Gastroesophageal sphincter (tissue), 4 donors: ENCODE results near the gene BPHL. TPM values are rescaled to one million over a fixed set of nuclear protein-coding genes. Genes with fewer than 3 reads are reported as not detected.
A peak's percentile ranks its signal among the peaks of the same experiment; 100 is the strongest.

Experiments
- ATAC-seq: fragments of 150-250 bp; one replicate; pipeline ENCODE4 v1.9.1; 2016; ENCODE audit warnings: mild to moderate bottlenecking, moderate library complexity
- H3K27ac ChIP-seq, 4 donors: fragments of 200-600 bp; sonication (generic) in 3 of 4; 1 replicate in 3 of 4; 2 replicates in 1 of 4; pipeline ENCODE4 v1.5.1; 2016 to 2019
- H3K27me3 ChIP-seq: fragments of 200-600 bp; sonication (generic); one replicate; pipeline ENCODE4 v1.5.1; 2019
- H3K36me3 ChIP-seq, 2 donors: fragments of 200-600 bp; sonication (generic); one replicate each; pipeline ENCODE4 v1.5.1; 2019; ENCODE audit warnings: control low read depth in 1 of 2
- H3K4me1 ChIP-seq, 3 donors: fragments of 200-600 bp; sonication (generic); 1 replicate in 2 of 3; 2 replicates in 1 of 3; pipeline ENCODE4 v1.5.1; 2016 to 2019; ENCODE audit warnings: control low read depth in 2 of 3
- H3K4me3 ChIP-seq, 2 donors: fragments of 200-600 bp; sonication (generic); one replicate each; pipeline ENCODE4 v1.5.1; 2019; ENCODE audit warnings: mild to moderate bottlenecking in 1 of 2, moderate library complexity in 1 of 2
- H3K9me3 ChIP-seq, 3 donors: fragments of 200-600 bp; sonication (generic); one replicate each; pipeline ENCODE4 v1.5.1; 2017 to 2019; ENCODE audit warnings: control low read depth in 2 of 3
- CTCF ChIP-seq, 4 experiments: fragments of 200-600 bp in 2 of 4; fragments of 450-650 bp in 2 of 4; sonication (generic) in 1 of 4; IDR thresholded peaks; one replicate each; pipeline ENCODE4 v1.5.1; 2017 to 2019; ENCODE audit warnings: antibody characterized with exemption in 4 of 4, mild to moderate bottlenecking in 2 of 4, moderate library complexity in 2 of 4
- EP300 ChIP-seq: sonication (generic); formaldehyde crosslinking; IDR thresholded peaks from one replicate; pipeline ENCODE4 v1.6.1; 2017; ENCODE audit warnings: antibody characterized with exemption, mild to moderate bottlenecking
- POLR2A ChIP-seq, 2 donors: fragments of 450-650 bp; IDR thresholded peaks; one replicate each; pipeline ENCODE4 v1.6.1; 2017; ENCODE audit warnings: antibody characterized with exemption in 2 of 2, mild to moderate bottlenecking in 2 of 2, moderate library complexity in 1 of 2
- POLR2AphosphoS5 ChIP-seq: sonication (generic); formaldehyde crosslinking; IDR thresholded peaks from one replicate; pipeline ENCODE4 v1.6.1; 2017; ENCODE audit warnings: antibody characterized with exemption
- WGBS, 2 donors: methylation state at CpG; one replicate each; pipeline ENCODE4 v1.1.5; 2018; ENCODE audit warnings: low coverage in 1 of 2; 5-methylcytosine and 5-hydroxymethylcytosine counted together
- total RNA-seq, 4 donors: library from RNA; depleted of rRNA; stranded (reverse); fragments of >200 nt; gene quantifications; one replicate each; pipeline ENCODE4 v1.1.0, GENCODE V29; 2016

The BPHL gene
- 10 to 100 TPM in 1 of 4 donors, 1 to 10 TPM in 3; 4.8 to 16.6 (median 6.5) TPM for total RNA-seq

- Histone ChIP-seq H3K4me1 (peaks cover 0 to 23% (median 3%) of the 10 kb centered on the region in 3 donors), H3K9me3 (no peaks in the 10 kb centered on the region), H3K27me3 (no peaks in the 10 kb centered on the region), H3K4me3 (peak within 1 kb of the TSS; percentile 83 to 91), H3K36me3 (peaks cover 0 to 20% of the 10 kb centered on the region in 2 donors), H3K27ac (peak within 1 kb of the TSS; percentile 60 to 92 (median 90))
- WGBS, 2 donors: 0% methylated on average over 3 to 13 of the region's 89 CpGs
- TF ChIP-seq POLR2A (IDR thresholded peaks at IDR 0.05): peak; percentile 47 to 56
- peak; percentile 80 for TF ChIP-seq POLR2AphosphoS5
- TF ChIP-seq EP300: no peak
- peak in 1 of 4 experiments; percentile 35 for TF ChIP-seq CTCF (IDR thresholded peaks at IDR 0.05)
- peak; percentile 97 for ATAC-seq
These were observed at the start of gene BPHL for GRCh38 chr6:3118353-3119039. TSS of gene BPHL (plus strand) at chr6:3118711. CDS start at chr6:3118741, 30 bp downstream.

GRCh38 chr6:3071568-3071967 lies 46.9 kb upstream of the BPHL start:
- peaks cover 7 to 78% (median 21%) of the 10 kb centered on the region in 3 donors for H3K4me1 ChIP-seq
- no peaks in the 10 kb centered on the region for H3K27me3 ChIP-seq
- H3K27ac ChIP-seq: no peak overlapping the region
- H3K9me3 ChIP-seq: no peaks in the 10 kb centered on the region
- ATAC-seq: no peak
- WGBS, 2 donors: 77 to 87% methylated on average over 2 of the region's 2 CpGs
- TF ChIP-seq POLR2AphosphoS5 (no peak), EP300 (no peak), POLR2A (IDR thresholded peaks at IDR 0.05) (no peak), CTCF (IDR thresholded peaks at IDR 0.05) (no peak)
- H3K36me3 ChIP-seq: peaks cover 0 to 5% of the 10 kb centered on the region in 2 donors
- H3K4me3 ChIP-seq: no peak overlapping the region

- Histone ChIP-seq H3K27ac (no peak overlapping the region), H3K27me3 (no peaks in the 10 kb centered on the region), H3K36me3 (peaks cover 0 to 18% of the 10 kb centered on the region in 2 donors), H3K4me3 (no peak overlapping the region), H3K9me3 (no peaks in the 10 kb centered on the region), H3K4me1 (peaks cover 7 to 66% (median 15%) of the 10 kb centered on the region in 3 donors)
- ATAC-seq: no peak
- WGBS, 2 donors: 67 to 75% methylated on average over 7 of the region's 7 CpGs
- TF ChIP-seq POLR2A (IDR thresholded peaks at IDR 0.05) (no peak), EP300 (no peak), CTCF (IDR thresholded peaks at IDR 0.05) (no peak), POLR2AphosphoS5 (no peak)
These were observed 45.7 kb upstream of the BPHL start for GRCh38 chr6:3072798-3073197.

GRCh38 chr6:3073382-3073781 lies 45.1 kb upstream of the BPHL start:
- H3K4me1 ChIP-seq: peaks cover 7 to 63% (median 14%) of the 10 kb centered on the region in 3 donors
- peaks cover 3 to 24% of the 10 kb centered on the region in 2 donors for H3K36me3 ChIP-seq
- ATAC-seq: no peak
- H3K4me3 ChIP-seq: no peak overlapping the region
- no peaks in the 10 kb centered on the region for H3K27me3 ChIP-seq
- H3K27ac ChIP-seq: no peak overlapping the region
- H3K9me3 ChIP-seq: no peaks in the 10 kb centered on the region
- TF ChIP-seq EP300 (no peak), CTCF (IDR thresholded peaks at IDR 0.05) (no peak), POLR2A (IDR thresholded peaks at IDR 0.05) (no peak), POLR2AphosphoS5 (no peak)
- WGBS, 2 donors: 95% methylated on average over 4 to 8 of the region's 11 CpGs

GRCh38 chr6:3075772-3076113 lies 42.8 kb upstream of the BPHL start:
- Histone ChIP-seq H3K36me3 (peaks cover 3 to 47% of the 10 kb centered on the region in 2 donors), H3K4me3 (no peak overlapping the region), H3K27ac (no peak overlapping the region), H3K9me3 (no peaks in the 10 kb centered on the region), H3K4me1 (peaks cover 0 to 46% (median 10%) of the 10 kb centered on the region in 3 donors), H3K27me3 (no peaks in the 10 kb centered on the region)
- 55 to 64% methylated on average over 4 of the region's 4 CpGs for WGBS, 2 donors
- ATAC-seq: no peak
- TF ChIP-seq POLR2A (IDR thresholded peaks at IDR 0.05) (no peak), EP300 (no peak), POLR2AphosphoS5 (no peak), CTCF (IDR thresholded peaks at IDR 0.05) (no peak)
